Measurements from ENCODE around the gene COPE. TPM values are rescaled to one million over a fixed set of nuclear protein-coding genes. Genes with fewer than 3 reads are reported as not detected.

The COPE gene
- total and polyA plus RNA-seq, 2 of the 8 experiments (the other 6 are each of a cell fraction or from before 2014, with no cell fraction given) = 178 to 356 TPM

GRCh38 chr19:18946335-18946734 is 27.1 kb upstream of the COPE start (continued):
- TF ChIP-seq TCF12 (IDR thresholded peaks at IDR 0.05; ENCODE audit: low read depth, low read length) = no peak
